H1 (cell line): ENCODE results near the gene DSCAM. TPM values are rescaled to one million over a fixed set of nuclear protein-coding genes. Genes with fewer than 3 reads are reported as not detected.

Source experiments
- CTCF ChIP-seq, 3 experiments: IDR thresholded peaks; 1 replicate in 2 of 3; 2 replicates in 1 of 3; pipeline versions ENCODE4 v1.5.1 to v1.6.1; 2011; ENCODE audit warnings: low read length in 3 of 3, mild to moderate bottlenecking in 3 of 3, inconsistent platforms in 2 of 3, low read depth in 1 of 3, moderate library complexity in 1 of 3; ENCODE audit not compliant: insufficient read depth in 1 of 3; ENCODE audit errors: control extremely low read depth in 1 of 3
- HDAC2 ChIP-seq, 2 experiments: fragments of 300-600 bp in 1 of 2; sonication (generic) in 1 of 2; IDR thresholded peaks; 2 replicates each; pipeline ENCODE4 v1.6.1; 2011 to 2012; ENCODE audit warnings: low read depth in 2 of 2, low read length in 2 of 2, mild to moderate bottlenecking in 2 of 2, moderate library complexity in 2 of 2, borderline replicate concordance in 1 of 2, inconsistent platforms in 1 of 2
- KDM4A ChIP-seq: IDR thresholded peaks from one replicate; pipeline ENCODE4 v1.7.1; 2012; ENCODE audit warnings: low read depth, mild to moderate bottlenecking, moderate library complexity, low read length, inconsistent platforms; ENCODE audit not compliant: severe bottlenecking
- RBBP5 ChIP-seq: IDR thresholded peaks from 2 replicates; pipeline ENCODE4 v1.7.1; 2012; ENCODE audit warnings: low read depth, mild to moderate bottlenecking, inconsistent platforms, low read length, moderate library complexity, borderline replicate concordance
- polyA plus RNA-seq, 7 experiments: library from polyadenylated mRNA; depleted of rRNA in 3 of 7; stranded (reverse) in 5 of 7; unstranded in 2 of 7; fragments of >200 nt in 5 of 7; fragments of 200-250 nt in 2 of 7; gene quantifications; 1 replicate in 5 of 7; 2 replicates in 1 of 7; 4 replicates in 1 of 7; pipeline versions ENCODE4 v1.2.1 to v1.2.3, GENCODE V29; 2011 to 2013; ENCODE audit warnings: missing spikeins in 2 of 7, mixed read lengths in 2 of 7
- total RNA-seq: library from RNA; stranded (reverse); fragmentation: NEBNext Ultra II Directional; extraction: Animal tissue kit (Norgen Biotek cat#: 25700); gene quantifications from 2 replicates; pipeline ENCODE4 v1.2.1, GENCODE V29; 2021

Gene DSCAM
- total and polyA plus RNA-seq, 2 of the 8 experiments (the other 6 are each of a cell fraction or from before 2014, with no cell fraction given): 0.02 to 0.15 TPM

- TF ChIP-seq RBBP5: no peak
- no peak for TF ChIP-seq KDM4A
- peak; percentile 23 to 40 (median 37) for TF ChIP-seq CTCF (IDR thresholded peaks at IDR 0.05; ENCODE audit: control extremely low read depth in 1 of 3, insufficient read depth in 1 of 3, low read depth in 1 of 3, low read length in 3 of 3)
- no peak for TF ChIP-seq HDAC2 (IDR thresholded peaks at IDR 0.05; ENCODE audit: borderline replicate concordance in 1 of 2, low read depth in 2 of 2, low read length in 2 of 2)
Measured at GRCh38 chr21:40166291-40166843, 680.6 kb downstream of the DSCAM start (continued).
